Activated T-cell treated with anti-CD3 and anti-CD28 coated beads for 1 hour (primary cell): ENCODE data around the gene SPN.
"Not testable (repeated sequence)": the region's sequence is repeated elsewhere in the genome, so short reads cannot be mapped to it uniquely, and the experiment has no call there.

Source experiments
- DNase-seq: peaks from one replicate; pipeline ENCODE4 v3.0.0-alpha.2; 2020; ENCODE audit warnings: low read depth

Gene SPN, protein sequence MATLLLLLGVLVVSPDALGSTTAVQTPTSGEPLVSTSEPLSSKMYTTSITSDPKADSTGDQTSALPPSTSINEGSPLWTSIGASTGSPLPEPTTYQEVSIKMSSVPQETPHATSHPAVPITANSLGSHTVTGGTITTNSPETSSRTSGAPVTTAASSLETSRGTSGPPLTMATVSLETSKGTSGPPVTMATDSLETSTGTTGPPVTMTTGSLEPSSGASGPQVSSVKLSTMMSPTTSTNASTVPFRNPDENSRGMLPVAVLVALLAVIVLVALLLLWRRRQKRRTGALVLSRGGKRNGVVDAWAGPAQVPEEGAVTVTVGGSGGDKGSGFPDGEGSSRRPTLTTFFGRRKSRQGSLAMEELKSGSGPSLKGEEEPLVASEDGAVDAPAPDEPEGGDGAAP

DNA sequence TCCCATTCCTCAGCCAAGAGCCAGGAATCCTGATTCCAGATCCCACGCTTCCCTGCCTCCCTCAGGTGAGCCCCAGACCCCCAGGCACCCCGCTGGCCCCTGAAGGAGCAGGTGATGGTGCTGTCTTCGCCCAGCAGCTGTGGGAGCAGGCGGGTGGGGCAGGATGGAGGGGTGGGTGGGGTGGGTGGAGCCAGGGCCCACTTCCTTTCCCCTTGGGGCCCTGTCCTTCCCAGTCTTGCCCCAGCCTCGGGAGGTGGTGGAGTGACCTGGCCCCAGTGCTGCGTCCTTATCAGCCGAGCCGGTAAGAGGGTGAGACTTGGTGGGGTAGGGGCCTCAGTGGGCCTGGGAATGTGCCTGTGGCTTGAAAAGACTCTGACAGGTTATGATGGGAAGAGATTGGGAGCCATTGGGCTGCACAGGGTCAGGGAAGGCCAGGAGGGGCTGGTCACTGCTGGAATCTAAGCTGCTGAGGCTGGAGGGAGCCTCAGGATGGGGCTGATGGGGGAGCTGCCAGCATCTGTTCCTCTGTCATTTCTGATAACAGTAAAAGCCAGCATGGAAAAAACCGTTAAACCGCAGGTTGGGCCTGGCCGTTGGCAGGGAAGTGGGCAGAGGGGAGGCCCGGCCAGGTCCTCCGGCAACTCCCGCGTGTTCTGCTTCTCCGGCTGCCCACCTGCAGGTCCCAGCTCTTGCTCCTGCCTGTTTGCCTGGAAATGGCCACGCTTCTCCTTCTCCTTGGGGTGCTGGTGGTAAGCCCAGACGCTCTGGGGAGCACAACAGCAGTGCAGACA, at the start of gene SPN:
SPN (plus strand) TSS at position 232 of the 791 bp plus-strand sequence; CDS start at position 714, 482 bp downstream.
- peak; percentile 28 for DNase-seq

DNA sequence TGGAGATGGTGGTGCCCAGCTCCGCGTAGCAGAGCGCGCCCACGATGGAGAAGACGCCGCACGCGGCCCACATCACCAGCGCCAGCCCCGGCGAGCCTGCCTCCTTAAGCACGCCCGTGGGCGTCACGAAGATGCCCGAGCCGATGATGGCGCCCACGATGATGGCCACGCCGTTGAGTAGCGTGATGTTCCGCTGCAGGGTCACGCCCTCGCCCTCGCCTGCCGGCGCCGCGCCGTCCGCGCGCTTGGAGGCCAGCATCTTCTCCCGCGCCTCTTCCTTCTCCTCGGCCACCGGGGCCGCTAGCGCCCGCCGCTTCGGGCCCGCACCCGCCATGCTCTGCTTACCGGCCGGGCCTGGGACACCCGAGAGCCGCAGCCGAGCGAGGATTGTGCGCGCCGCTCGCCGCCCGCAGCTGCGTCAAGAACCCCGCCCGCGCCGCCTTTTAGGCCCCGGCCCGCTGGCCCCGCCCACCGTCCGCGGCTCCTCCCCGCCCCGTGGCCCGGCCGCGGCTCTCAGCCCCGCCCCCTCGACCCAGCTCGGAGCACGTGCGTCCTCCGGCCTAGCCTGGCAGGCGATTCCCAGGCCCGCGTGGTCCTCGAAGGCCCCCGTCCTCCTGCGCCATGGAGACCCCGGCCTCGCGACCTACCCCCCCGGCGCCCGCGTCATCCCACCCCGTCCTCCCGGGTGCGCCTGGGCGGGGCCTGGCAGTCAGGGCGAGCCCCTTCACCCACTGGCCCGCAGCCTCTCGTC, 49.6 kb upstream of the SPN start:
- DNase-seq: peak; percentile 83

DNA sequence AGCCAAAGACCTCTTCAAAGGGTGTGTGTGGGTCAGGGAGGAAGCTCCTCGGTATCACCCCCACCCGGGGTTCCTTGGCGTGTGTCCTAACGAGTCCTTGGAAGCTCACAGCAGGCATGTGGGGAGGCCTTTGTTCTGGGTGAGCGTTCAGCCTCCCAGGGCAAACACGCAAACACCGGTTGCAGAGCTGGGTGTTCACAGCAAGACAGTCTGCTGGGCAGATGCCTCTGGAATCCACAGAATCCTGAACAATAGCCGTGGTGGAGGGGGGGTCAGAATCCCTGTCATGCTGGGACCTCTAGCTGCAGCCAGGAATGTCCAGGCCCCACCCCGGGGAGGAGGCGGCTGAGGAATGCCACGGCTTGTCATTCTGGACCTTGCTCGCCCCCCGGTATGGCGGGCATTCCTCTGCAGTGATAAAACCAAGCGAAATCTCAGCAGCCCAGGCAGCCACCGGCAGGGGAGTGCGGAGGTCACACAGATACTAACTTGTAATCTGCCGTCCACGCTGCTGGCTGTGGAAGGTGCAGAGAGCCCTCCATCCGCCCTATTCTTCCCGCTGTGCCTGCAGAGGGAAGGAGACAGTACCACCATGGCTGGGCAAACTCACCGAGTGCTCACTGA, 48.2 kb upstream of the SPN start:
- not testable (repeated sequence) for DNase-seq

DNA sequence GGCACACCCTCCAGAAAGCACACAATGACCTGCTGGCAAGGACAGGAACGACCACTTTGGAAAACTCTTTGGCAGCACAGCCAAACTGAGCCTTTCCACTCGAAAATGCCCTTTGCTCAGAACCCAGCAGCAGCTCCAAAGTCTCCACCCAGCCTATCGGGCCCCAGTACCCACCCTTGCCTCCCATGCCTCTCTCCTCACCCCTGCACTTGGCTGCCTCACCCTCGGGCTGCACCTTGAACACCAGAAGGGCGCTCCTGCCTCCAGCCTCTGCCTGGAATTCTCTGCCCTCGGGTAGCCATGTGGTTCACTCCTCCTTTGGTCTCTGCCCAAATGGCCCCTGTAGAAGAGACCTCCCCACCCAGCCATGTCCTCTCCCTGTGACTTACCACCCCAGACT, 46.9 kb upstream of the SPN start:
- not testable (repeated sequence) for DNase-seq

DNA sequence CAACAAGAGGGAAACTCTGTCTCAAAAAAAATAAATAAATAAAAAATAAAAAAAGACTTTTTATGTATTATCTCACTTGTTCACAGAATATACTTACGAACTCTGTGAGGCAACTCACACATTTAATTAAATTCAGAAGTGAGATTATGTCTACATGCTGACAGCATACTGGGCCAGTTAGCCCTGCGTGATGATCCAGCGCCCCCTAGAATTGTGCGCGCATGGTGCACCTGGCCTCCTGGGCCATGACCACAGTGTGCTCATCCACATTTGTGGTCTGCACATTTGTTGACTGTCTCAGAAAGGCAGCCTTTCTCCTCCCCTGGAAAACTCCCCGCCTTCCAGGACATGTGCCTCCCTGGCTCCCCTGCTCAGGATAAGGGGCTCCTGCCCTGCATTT, 42.5 kb upstream of the SPN start:
- DNase-seq: not testable (repeated sequence)

DNA sequence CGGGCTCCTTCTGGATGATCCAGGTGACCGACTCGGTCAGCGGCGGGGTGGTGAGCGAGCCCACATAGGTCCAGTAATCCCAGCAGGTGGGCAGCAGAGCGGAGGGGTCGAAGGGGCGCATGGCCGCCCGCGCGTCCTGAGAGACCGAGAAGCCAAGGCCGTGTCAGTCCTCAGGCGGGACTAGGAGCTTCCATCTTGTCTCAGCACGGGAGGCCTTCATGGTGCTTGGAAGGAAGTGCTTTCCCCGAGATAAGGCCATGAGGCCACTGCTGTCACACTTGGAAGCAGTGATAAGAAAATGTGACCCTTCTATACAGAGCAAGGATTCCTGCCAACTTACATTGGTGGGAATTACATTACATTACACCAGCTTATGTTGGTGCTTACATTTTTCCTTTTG, 40.3 kb upstream of the SPN start:
- not testable (repeated sequence) for DNase-seq

DNA sequence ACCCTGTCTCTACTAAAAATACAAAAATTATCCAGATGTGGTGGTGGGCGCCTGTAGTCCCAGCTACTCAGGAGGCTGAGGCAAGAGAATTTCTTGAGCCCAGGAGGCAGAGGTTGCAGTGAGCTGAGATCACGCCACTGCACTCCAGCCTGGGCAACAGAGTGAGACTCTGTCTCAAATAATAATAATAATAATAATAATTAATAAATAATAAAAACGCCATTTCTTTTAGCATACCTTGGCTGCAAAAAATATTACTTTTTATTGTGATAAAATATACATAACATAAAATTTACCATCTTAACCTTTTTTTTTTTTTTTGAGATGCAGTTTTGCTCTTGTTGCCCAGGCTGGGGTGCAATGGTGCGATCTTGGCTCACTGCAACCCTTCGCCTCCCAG, 39.8 kb upstream of the SPN start:
- not testable (repeated sequence) for DNase-seq

DNA sequence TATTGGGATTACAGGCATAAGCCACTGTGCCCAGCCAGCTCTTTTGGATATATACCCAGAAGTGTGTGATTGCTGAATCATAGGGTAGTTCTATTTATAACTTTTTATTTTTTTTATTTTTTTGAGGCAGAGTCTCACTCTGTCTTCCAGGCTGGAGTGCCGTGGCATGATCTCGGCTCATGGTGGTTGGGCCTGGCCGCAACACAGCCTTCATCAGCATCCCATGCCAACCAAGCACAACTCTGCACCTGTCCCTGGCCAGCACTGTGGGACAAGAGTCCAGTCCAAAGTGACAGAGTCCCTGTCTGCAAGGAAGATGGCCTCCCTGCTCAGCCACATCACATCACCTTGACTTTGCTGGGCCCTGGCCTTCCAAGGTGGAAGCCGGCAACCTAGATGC, 37.9 kb upstream of the SPN start:
- DNase-seq: not testable (repeated sequence)

DNA sequence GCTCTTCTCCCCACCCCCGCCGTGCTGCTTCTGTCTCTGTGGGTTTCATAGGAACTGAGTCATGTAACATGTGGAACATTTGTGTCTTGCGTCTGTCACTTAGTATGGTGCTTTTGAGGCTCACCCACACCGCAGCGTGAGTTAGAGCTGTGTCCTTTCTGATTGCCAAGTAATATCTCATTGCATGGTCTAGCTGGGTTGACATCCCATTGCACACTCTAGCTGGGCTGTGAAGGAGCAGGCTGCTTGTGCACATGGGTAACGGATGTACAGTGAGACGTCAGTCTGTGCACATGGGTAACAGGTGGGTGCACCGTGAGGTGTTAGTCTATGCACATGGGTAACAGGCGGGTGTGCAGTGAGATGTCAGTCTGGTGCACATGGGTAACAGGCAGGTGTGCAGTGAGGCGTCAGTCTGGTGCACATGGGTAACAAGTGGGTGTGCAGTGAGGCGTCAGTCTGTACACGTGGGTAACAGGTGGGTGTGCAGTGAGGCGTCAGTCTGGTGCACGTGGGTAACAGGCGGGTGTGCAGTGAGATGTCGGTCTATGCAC, 36.2 kb upstream of the SPN start:
- not testable (repeated sequence) for DNase-seq

DNA sequence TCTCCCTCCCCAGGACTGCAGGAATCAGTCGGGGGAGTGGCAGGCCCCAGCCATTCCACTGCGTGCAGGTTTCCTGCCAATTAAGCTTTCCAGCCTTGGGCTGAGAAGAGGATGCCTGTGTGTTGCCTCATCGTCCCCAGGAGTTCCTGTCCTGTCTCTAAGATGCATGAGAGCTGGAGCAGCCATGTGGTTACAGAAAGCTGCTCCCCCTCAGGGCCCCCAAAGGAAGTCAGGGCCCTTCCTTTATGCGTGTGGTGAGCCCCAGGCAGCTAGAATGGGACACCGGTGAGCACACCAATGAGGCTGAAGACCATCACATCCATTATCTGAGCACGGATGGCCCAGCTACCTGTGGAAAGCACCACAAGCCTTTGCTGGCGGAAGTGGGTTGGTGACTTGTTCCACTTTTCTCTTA, 35.4 kb upstream of the SPN start:
- not testable (repeated sequence) for DNase-seq

DNA sequence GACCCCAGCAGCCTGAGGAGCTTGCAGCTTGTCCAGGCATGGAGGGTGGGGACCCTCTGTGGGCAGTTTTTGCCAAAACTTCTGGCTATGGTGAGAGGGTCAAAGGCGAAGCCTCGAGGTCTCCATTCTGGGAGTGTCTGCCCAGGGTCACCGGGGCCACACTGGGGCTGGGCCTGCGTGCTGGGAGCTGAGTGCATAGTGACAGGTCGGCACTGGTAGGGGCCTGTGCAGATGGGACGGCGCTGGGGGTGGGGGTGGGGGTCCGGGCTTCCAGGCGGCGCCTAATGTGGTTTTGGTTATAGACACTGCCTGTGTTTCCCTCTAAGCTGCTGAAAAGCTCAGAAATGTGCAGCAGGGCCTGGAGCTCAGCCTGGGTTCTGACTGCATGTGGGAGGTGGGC, 34.3 kb upstream of the SPN start:
- not testable (repeated sequence) for DNase-seq

DNA sequence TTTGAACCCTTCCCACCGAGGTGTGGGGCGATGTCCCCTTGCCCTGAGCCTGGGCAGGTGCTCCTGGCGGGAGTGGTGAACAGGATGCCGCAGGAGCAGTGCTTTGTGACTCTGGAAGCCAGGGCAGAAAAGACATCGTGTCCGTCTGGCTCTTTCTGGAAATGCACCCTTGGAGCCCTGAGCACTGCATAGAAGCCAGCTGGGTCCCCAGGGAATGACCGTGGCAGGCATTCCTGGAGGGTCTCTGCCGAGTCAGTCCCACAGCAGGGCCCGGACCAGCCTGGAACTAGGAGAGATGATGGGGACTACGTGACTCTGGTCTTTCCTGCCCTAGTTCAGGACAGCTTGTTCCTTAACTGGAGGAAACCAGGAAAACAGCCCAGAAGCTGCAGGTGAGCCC, 33.7 kb upstream of the SPN start:
- not testable (repeated sequence) for DNase-seq

DNA sequence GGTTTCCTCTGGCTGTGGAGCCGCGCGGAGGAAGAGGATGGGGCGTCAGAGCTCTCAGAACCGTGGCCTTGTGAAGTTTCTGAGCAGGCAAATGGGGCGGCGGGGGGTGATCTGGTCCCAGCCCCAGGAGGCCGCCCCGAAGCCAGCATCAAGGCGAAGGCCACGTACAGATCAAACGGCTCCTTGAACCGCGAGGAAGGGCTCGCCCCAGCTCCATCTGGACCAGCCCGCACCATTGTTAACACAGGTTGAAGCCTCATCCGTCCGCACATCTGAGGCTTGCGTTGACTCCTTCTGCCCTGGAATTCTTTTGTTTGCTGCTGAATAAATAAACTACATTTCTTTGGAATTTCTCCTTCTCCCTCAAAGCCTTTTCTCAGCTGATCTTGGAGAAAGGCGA, 31.4 kb upstream of the SPN start:
- not testable (repeated sequence) for DNase-seq

DNA sequence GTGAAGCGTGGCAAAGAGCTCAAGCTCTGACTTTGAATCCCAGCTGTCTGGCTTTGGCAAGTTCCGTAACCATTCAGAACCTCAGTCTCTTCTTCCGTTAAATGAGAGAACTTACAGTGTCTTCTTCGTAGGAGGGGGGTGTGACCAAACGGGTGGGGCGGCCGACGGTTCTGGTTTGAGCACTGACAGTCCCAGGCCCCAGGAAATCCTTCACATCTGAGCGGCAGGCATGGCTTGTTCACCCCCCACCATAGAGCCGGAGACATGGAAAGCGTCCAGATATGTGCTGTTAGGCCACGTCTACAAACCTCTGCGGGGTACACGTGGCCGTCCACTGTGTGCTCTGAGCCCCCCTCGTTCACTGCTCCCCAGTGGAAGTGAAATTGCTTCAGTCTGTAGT, 27.1 kb upstream of the SPN start:
- not testable (repeated sequence) for DNase-seq

DNA sequence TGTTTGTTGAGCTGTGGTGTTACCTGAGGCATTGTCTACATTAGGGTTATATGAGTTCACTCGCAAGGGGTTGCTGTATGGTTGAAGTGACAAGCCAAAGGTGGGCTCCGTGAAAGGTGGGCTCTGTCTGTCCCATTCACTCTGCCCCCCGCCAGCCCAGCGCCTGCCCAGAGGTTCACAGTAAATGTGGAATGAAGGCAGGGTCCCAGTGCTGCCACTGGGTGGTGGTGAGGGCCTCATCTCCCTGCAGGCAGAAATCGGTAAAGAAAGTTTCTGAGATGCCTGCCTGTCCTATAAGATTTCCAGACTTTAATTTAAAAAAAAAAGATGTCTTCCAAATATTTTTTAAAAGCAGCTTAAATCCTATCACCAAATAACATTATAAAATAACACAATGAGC, 26.7 kb upstream of the SPN start:
- not testable (repeated sequence) for DNase-seq

DNA sequence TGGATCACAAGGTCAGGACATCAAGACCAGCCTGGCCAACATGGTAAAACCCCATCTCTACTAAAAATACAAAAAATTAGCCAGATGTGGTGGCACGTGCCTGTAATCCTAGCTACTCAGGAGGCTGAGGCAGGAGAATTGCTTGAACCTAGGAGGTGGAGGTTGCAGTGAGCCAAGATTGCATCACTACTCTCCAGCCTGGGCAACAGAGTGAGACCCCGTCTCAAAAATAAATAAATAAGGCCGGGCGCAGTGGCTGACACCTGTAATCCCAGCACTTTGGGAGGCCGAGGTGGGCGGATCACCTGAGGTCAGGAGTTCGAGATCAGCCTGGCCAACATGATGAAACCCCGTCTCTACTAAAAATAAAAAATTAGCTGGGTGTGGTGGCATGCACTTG, 24.3 kb upstream of the SPN start:
- not testable (repeated sequence) for DNase-seq

DNA sequence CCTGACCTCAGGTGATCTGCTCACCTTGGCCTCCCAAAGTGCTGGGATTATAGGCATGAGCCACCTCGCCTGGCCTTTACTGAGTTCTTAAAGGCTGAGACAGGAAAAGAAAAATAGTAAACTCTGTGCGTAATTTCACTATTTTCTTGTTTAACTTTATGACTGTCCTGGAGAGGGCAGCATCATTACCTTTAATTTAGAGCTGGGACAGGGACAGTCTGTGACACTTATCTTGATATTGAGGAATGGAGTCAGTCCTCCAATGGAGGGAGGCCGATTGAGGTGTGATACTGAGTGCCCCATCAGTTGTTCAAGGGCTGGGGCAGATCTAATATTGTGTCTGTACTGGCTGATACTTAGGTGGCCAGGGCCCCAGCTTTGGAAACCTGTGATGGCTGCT, 21.5 kb upstream of the SPN start:
- no peak for DNase-seq

DNA sequence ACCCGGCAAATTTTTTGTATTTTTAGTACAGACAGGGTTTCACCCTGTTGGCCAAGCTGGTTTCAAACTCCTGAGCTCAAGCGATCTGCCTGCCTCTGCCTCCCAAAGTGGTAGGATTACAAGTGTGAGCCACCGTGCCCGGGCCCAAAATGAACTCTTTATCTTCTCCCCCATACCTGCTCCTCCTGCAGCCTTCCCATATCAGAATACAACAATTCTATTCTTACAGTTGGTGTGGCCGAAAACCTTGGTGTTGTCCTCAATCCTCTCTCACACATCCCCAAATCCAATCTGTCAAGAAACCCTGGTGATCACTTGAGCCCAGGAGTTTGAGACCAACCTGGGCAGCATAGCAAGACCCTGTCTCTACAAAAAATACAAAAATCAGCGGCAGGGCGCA, 19.5 kb upstream of the SPN start:
- no peak for DNase-seq

DNA sequence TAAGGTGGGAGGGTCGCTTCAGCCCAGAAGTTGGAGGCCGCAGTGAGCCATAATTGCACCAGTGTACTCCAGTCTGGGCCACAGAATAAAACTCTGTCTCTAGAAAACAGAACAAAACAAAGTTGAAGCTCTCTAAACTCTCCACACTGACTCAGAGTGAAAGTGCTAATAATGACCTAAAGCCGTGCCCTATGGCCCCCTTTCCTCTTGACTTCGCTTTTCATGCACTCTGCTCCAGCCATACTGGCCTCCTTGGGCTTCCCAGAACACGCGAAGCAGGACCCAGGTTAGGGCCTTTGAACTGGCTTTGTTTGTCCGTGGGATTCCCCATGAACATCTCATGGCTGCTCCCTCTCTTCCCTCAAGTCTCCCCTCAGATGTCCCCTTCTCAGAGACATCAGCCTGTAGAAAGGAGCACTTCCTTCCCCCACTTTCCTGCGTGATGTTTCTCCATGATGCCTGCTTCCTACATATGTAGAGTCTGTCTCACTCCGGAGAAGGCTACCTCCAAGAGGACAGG, 18.6 kb upstream of the SPN start:
- no peak for DNase-seq

DNA sequence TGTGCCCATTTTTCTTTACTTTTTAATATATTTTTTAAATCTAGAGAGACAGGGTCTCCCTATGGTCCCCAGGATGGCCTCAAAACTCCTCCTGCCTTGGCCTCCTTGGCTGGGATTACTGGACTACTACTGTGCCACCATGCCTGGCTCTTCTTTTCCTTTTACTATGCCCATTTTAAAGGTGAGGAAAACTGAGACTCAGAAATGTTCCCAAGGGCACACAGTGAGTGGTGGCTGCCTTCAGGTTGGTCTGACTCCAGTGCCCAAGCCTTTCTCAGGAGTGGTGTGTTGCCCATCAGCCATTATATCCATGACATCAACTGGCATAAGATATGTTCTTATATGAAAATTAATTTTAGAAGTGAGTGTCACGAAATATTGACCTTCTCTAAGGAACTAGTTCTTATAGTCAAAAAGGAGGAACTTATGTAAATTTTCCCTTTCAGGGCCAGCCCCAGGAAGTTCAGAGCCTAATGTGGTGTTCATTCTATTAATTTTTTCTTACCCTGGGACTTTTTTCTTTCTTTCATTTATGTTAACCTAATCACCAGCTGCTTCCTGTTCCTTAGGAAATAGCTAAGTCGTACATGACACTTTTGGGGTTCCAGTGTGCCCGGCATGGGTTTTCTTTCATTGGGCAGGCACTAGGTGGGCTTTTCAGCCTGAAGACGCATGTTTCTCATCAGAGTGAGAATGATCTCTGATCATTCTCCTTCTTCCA, 17.9 kb upstream of the SPN start:
- DNase-seq: no peak

DNA sequence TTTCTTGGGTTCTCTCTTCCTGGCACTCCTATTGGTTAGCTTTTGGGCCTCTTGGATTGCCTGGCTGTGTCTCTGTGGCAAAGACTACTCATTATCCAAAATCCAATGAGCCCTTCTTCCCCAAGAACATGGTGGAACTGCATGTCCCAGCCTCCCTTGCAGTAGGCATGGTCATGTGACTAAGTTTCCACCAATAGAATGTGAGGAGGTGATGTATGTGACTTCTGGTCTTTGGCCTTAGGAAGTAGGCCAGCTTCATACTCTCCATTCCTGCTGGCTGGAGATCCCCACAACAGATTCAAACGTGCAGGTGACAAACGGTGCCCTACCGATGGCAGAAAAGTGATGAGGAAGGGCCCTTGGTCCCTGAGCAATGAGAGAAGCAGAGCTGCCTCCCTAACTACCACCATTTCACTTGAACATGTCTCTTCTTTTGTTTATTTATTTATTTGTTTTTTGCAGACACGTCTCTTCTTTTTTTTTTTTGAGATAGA, 17.3 kb upstream of the SPN start:
- no peak for DNase-seq
